NCI-H748 treated with DMSO at 0.1 percent for 48 hours (cell line): ENCODE measurements around the gene SYTL1.
A peak's percentile ranks its signal among the peaks of the same experiment; 100 is the strongest.

Source experiments
- DNase-seq: peaks from one replicate; lab custom pipeline; 2025; lab: John Stamatoyannopoulos, UW

Gene SYTL1, protein sequence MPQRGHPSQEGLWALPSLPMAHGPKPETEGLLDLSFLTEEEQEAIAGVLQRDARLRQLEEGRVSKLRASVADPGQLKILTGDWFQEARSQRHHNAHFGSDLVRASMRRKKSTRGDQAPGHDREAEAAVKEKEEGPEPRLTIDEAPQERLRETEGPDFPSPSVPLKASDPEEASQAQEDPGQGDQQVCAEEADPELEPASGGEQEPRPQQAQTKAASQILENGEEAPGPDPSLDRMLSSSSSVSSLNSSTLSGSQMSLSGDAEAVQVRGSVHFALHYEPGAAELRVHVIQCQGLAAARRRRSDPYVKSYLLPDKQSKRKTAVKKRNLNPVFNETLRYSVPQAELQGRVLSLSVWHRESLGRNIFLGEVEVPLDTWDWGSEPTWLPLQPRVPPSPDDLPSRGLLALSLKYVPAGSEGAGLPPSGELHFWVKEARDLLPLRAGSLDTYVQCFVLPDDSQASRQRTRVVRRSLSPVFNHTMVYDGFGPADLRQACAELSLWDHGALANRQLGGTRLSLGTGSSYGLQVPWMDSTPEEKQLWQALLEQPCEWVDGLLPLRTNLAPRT

DNA sequence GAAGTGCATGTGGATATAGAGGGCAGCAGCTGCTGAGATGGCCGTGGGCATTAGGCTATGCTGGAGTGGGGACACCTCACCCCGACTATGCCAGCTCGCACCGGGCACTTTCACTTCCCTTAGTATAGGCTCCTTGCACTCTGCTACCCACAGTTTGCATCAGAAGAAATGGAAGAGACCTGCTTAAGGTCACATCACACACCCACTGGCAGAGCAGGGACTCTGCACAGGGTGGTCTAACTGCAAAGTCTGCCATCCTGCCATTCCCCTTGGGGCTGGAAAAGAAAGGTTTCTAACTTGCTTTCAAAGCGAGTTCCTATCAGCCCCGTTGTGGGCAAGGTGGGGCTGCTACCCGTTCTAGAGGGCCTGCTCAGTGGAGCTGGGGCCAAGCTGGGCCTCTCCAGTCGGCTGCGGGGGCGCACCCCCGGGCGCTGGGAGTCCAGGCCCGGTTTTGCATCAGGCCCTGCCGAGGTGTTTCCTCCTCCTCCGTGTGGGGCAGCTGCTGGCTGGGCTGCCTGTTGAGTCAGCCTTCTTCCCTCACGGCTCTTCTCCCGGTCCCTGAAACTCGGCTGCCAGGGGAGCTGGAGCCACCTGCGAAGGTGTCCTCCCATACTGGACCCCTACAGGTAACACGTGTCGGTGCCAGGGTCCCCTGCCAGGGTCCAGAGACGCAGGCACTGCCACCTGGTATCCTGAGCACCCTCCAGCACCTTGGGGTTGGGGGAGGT lies at the start of gene SYTL1:
TSS of gene SYTL1 (plus strand) at position 498 of the 728 bp plus-strand sequence. CDS start 3,313 bp downstream, outside the sequence.
- DNase-seq, result no peak

DNA sequence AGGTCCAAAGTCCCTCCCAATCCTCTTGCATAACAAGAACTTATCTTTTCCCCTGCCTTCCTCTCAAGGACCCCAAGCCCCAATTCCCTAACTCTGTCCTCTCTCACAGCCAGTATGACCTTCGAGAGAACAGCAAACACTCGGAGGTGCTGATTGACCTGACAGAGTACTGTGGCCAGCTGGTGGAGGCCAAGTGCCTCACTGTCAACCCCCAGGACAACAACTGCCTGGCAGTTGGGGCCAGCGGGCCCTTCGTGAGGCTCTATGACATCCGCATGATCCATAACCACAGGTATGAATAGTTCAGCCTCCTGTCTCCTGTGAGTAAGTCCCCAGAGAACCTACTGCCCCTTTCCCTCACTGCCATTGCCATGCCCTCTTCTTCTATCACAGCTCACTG lies 49.7 kb upstream of the SYTL1 start:
- no peak for DNase-seq

DNA sequence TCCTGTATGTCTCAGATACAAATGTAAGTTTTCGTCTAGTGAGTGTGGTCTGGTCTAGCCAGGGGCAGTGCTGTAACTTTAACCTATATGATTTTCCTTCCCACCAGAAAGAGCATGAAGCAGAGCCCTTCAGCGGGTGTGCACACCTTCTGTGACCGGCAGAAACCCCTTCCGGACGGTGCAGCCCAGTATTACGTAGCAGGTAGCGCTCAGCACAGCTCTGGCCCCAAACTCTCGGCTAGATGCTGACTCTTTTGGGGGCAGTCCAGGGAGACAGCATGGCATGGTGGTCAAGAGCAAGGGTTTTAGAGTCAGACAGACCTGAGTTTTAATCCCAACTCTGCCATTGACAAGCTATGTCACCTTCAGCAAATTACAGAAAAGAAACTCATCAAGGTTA lies 47.9 kb upstream of the SYTL1 start:
- DNase-seq, result no peak

DNA sequence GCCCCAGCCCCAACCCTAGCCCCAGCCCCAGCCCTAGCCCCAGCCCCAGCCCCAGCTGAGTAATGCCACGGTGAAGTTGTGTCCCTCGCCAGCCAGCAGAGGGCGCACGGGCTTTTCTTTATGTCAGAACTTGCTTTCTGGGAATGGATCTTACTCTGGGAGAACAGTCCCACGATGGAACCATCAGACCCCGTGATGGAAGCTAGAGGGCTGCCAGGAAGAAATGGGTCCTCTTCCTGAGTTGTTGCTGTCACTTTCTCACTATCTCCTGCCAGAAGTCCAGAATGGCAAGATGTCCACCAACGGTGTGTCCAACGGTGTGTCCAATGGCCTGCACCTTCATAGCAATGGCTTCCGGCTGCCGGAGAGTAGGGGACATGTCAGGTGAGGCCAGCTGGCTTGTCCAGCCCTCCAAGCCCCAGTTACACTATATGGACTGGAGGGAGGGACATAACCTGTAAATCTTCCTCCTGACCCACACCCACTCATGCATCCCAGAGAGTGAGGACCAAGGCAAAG lies 45.0 kb upstream of the SYTL1 start:
- no peak for DNase-seq

DNA sequence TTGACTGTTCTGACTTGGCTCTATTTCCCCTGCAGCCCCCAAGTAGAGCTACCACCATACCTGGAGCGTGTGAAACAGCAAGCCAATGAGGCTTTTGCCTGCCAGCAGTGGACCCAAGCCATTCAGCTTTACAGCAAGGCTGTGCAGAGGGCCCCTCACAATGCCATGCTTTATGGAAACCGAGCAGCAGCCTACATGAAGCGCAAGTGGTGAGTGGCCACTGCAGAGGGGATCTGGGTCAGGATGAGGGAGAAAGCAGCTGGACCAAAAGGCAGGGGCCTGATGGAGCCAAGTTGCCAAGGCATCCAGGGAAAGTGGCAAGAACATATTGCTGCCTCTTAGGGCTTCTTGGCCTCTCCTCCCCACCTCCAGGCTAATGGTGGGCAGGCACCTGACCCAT lies 43.9 kb upstream of the SYTL1 start:
- DNase-seq, result no peak

DNA sequence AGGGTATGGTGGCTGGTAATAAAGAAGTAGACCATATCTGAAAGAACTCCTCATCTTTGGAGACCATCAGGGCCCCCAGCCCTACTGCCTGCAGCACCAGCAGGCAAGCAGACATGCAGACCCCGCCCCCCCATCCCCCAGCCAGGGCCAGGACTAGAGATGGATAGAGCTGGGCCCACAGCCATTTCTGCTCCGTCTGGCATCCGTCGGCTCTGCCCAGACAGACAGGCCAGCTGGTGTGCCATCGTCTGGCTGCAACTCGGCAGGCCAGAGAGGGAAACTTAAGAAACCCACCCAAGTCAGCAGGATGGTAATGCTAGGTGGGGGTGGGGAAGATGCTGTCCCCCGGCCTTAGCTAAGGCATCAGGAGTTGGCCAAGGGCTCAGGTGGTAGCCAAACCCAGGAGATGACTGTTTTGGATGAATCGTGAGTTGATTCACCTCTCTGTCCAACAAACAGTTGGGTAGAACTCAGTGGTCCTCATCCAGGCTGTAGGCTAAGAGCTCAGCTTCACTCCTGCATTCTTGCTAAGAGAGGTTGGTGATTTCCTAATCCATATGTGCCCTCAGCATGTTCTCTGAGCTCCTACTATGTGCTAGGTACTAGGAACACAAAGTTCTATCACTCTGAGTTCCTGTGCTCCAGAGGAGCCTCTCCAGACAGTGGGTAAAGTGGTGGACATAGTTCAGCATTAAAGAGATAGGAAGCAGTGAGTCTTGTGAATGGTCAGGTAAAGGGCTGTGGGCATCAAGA lies 43.0 kb upstream of the SYTL1 start:
- no peak for DNase-seq

DNA sequence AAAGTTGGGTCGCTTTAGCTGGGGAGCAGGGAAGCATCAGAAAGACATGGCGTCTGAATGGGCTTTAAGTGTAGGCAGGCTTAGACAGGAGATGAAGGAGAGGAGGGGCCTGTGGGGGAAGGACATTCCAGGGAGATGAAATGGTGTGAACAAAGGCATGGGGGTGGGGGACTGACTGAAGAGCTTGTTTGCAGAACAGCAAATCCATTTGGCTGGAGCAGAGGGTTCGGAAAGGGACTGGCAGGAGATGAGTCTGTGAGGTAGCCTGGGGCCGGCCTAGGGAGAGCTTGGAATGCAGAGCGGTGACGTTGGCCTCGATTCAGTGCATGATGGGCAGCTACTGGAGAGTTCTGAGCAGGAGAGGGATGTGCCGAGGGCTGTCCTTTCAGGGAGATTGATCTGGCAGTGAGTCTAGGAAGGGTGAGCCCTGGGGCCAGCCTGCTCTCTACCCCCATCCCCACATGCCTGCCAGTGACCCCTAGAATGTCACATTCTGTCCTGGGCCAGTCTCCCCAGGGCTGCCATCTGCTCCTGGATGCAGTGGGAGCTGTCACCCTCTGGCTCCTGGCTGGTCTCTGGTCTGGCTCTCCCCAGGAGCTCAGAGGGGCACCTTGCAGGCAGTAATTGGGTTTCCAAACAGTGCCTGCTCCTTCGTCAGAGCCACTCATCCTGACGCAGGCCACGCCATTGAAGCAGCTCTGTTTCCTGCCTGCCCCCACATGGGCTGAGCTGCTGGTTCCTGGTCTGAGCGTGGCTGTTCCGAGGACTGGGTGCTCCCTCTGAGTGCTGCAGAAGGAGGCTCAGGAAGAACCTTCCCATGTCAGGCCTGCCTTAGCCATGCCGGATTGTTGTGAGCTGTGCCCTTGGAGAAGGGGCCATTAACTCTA lies 42.2 kb upstream of the SYTL1 start:
- DNase-seq, result no peak

DNA sequence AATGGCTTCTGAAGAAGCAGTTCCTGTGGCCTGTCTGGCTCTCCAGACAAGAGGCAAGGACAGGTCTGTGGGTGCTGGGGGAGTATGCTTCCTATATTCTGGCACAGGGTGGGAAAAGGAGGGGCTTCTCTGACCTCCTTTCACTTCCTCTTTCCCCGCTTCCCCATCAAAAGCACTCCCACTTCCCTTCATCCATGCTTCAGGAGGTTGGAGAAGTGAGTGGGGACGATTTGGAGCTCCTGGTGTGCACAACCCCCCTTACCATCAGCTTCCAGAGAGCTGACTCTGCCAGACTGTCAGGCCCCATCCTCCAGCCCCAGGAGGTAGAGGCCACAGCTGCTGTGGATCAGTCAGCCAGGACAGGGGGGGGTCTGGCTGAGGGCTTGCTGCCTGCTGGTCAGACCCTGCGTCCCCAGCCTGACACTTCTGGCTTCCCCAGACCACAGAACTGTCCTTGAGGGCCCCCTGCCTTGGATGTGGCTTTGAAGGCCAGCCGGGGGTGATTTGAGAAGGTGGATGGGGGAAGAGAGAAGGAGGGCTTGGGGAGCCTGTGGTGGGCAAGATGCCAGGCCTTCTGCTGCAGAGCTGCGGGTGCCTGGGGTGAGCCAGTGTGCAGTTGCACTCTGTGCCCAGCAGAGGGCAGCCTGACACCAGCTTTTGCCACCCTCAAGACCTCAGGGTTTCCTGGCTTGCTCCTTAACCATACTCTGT lies 41.3 kb upstream of the SYTL1 start:
- peak; percentile 25 for DNase-seq

DNA sequence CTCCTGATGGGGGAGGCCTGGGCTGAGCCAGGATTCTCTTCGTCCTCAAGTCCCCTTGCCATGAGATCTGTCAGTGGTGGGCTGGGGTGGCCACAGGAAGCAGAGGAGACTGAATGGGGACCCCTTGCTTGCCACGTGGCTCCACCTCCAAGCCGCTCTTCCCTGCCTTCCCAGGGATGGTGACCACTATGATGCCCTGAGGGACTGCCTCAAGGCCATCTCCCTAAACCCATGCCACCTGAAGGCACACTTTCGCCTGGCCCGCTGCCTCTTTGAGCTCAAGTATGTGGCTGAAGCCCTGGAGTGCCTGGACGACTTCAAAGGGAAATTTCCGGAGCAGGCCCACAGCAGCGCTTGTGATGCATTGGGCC lies 40.8 kb upstream of the SYTL1 start:
- DNase-seq, result no peak

DNA sequence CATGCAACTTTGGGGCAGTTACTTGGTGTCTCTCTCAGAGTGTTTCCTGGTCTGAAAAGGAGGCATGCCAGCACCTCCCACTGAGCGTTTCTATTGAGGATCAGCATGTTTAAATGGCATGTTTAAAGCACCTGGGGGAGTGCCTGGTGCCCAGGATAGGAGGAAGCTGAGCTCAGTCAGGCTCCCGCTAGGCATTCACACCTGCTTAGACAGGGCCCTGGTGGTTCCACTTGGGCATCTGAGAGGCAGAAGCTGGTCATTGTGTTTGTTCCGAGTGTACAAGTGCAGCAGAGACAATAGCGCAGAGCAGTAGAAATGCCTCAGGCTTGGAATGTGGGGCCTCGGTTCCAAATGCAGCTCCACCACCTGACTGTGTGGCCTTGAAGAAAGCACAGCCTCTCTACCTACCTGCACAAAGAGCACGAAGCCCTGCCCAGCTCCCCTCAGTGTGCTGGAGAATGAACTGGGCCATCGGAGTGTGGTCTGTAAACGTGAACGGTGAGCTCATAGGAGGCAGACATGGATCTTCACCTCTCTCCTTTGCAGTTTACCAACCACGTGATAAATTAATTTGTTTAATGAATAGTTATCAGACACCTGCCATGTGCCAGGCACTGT lies 40.1 kb upstream of the SYTL1 start:
- DNase-seq, result no peak

DNA sequence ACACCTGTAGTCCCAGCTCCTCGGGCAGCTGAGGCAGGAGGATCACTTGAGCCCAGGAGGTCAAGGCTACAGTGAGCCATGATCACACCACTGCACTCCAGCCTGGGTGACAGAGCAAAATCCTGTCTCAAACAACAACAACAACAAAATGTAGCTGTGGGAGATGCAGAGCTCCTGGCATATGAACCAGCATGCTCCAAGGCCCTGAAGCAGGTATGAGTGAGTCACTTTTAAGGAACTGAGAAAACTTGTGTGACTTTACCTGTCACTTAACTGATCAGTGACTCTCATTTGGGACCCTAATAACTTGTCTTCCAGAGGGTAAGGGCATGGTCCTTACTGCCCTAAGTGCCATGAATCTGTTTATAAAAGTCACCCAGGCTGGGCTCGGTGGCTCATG lies 39.2 kb upstream of the SYTL1 start:
- no peak for DNase-seq

DNA sequence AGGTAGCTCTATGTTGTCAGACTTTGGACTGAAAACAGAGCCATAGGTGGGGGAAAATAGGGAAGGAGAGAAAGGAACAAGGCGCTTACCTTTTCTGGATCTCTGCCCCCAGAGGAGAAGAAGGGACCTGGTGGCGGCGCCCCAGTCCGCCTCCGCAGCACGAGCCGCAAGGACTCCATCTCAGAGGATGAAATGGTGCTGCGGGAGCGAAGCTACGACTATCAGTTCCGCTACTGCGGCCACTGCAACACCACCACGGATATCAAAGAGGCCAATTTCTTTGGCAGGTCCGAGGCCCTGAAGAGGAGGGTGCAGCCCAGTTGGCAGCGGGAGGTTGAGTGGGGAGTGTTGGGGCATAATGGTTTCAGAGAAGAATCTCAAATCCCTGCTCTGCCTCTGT lies 38.3 kb upstream of the SYTL1 start:
- DNase-seq, result no peak

DNA sequence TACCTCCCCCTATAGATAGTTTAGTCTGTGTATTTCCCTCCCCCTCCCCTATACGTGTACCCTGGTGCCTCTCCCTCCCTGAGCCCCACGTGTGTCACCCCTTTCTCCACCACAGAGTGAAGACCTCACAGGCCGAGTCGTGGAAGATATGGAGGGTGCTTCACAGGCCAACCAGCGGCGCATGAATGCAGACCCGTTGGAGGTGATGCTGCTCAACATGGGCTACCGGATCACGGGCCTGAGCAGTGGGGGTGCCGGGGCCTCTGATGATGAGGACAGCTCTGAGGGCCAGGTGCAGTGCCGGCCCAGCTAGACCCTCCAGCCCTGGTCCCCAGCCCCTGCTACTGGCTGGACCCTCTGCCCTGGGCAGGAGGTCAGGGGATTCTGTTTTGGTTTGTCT lies 35.8 kb upstream of the SYTL1 start:
- DNase-seq, result no peak

DNA sequence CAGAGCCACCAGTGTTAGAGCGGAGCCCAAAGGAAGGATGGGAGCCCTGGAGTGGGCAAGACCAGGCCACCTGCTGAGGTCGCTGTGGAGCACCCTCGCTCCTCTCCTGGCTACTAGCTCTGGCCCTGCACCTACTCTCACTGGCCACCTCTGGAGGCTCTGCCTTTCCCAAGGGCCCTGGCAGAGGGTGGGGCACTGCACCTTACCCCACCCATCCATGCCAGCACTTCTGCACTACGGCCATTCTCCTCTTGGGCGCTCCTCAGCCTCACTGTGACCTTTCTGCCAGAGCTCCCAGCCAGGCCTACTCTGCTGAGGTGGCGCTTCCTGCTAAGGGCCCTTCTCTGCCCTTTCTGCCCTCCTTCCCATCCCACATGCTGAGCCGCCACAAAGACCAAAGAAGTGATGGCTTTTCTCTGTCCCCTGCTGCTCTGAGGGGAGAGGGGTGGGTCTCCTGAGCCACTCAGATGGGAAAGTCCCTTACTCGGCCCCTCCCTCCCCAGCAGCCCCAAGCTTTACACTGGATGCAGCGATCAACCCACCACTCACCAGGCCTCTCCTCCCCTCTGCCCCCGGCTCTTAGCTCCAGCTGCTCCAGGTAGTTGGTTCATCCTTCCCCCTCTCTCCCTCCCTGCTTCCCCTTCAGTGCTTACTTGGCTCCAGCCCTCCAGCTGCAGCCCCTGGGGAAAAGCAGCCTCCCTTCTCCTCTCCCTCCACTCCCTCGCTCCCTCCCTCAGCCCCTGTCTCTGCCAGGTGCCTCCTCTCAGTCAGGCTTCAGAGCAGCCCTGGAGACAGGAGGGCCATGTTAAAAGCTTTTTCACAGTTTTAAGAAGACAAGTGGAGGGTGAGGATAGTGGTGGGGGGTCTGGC lies 34.7 kb upstream of the SYTL1 start:
- DNase-seq, result no peak

DNA sequence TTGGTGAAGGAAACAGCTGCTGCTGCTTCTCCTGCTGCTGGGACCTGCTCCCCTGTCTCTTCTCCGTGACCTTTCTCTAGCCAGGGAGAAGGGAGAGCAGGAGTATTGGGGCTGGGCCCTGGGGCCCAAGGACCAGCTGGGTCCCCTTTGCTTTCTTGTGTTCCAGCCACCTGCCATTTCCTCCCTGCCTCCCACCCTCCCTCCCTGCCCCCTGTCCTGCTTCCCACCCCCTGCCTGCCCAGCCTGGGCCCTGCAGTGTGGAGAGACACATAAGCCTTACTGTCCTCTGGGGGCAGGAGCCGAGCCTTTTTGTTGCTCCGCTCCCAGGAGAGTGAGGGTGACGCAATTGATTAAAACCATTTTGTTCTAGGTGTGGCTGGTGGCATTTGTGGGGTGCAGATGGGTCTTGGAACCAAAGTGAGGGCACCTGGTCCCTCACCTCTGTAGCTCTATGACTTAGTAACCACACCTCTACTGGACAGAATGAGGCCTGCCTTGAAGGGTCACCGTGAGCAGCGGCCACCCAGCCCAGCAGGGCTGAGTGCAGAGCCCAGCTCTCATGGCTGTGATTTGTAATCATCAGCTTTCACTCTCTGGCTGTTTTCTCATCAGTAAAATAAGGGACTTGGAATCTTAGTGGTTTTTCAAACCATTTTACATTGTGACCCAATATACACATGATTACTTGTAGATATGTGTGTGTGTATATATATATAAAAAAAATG lies 33.8 kb upstream of the SYTL1 start:
- no peak for DNase-seq

DNA sequence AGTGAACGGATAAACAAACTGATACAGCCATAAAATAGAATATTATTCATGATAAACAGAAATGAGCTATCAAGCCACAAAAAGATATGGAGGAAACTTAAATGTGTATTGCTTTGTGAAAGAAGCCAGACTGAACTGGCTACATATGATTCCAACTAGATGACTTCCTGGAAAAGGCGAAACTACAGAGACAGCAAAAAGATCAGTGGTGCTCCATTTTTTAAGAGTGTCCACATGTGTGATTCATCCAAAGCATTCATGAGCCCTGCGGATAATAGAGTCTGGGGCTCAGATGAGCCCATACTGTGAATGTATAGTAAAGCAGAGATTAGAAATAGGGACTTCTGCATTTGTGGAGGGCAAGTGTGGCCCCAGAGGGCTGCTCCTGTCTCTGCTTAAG lies 27.7 kb upstream of the SYTL1 start:
- no peak for DNase-seq

DNA sequence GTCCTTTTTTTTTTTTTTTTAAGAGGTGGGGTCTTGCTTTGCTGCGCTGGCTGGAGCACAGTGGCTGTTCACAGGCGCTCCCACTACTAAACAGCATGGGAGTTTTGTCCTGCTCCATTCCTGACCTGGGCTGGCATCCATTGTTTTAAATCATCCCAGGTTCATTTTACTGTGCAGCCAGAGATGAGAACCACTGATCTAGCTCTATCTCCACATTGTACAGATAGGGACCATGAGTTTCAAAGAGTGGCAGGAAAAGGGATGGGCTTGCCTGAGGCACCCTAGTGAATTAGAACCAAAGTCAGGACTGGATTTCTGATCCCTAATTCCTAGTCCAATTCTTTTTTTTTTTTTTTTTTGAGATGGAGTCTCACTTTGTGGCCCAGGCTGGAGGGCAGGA lies 27.1 kb upstream of the SYTL1 start:
- no peak for DNase-seq

DNA sequence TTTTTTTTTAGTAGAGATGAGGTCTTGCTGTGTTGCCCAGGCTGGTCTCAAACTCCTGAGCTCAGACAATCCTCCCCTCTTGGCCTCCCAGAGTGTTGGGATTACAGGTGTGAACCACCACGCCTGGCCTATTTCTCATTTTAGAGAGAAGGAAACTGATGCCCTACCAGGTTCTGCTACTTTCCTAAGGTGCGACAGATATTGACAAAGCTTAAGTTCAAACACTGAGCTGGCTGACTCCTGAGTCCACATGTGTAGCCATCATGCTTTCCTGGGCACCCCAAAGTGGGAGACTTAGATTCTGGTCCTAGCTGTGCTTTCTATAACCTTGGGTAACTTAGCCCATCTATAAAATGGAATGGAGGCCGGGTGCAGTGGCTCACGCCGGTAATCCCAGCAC lies 25.0 kb upstream of the SYTL1 start:
- DNase-seq, result no peak

DNA sequence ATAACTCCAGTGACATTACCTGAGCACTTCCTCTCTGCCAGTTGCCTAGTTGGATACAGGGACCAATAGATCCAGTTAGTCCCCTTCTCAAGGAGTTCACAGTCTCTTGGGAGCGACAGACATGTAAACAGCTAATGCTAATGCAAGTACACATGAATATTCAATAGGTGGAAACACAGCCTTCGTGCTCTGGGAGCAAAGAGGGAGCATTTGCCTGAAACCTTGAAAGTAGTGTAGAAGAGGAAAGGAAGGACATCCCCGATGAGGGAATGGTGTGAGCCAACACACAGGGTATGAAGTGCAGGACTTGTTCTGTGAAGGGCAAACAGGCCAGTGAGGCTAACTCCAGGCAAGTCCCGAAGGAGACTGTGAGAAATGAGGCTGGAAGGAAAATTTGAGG lies 23.7 kb upstream of the SYTL1 start:
- no peak for DNase-seq
